Amniotic epithelial cell (primary cell): ENCODE data around the gene SULF2.

Experiments
- DNase-seq: peaks from one replicate; pipeline ENCODE4 v3.0.0-alpha.2; 2010; ENCODE audit warnings: low read depth

The SULF2 gene

DNA sequence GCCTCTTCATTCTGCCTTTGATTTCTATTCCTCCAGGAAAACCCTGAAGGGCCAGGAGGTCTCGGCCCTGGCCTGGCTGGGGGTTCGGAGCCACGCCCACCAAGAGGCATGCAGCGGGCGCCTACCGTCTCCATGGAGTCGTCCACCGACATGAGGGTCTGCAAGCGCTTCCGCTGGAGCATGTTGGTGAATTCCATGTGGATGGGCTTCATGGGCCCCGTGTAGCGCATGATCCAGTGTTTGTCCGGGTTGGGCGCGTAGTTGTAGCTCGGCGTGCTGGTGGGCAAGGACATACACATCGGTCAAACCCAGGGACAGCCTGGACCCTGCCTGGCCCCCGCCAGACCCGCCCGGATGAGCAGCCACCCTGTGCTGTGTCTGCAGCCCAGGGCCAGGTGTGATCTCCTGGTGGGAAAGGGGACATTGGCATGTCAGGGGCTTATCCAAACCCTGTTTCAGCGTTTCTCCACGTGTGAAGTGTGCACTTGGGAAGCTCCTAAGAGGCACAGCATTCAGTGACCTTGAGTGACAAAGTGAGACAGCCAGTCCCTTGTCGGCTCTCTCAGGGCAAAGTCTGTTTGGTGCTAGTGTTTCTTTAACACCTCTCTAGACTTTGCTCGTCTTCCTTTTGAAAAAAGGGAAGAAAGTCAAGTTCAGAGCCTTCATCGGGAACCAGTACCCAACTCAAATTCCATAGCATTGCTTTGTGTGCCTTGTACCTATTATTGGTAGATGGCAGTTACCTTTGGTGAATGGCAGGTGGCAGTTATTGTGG lies 100.8 kb downstream of the SULF2 start:
- DNase-seq: no peak

DNA sequence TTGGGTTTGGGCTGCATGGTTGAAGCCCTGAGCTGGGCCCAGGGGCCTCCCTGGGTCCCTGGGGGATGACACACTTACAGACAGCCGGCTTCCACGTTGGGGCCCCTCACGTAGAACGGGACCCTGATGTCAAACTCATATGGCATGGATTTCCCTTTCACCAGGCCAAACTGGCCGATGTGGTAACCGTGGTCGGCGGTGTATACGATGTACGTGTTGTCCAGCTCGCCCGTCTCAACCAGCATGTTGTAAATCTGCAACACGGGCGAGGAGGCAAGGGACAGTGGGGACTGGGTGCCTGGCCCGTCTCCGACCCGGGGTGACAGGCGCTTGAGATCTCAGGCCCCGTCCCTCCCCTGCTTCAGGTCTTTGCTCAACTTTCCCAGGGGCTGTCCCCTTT lies 102.4 kb downstream of the SULF2 start:
- DNase-seq: no peak

DNA sequence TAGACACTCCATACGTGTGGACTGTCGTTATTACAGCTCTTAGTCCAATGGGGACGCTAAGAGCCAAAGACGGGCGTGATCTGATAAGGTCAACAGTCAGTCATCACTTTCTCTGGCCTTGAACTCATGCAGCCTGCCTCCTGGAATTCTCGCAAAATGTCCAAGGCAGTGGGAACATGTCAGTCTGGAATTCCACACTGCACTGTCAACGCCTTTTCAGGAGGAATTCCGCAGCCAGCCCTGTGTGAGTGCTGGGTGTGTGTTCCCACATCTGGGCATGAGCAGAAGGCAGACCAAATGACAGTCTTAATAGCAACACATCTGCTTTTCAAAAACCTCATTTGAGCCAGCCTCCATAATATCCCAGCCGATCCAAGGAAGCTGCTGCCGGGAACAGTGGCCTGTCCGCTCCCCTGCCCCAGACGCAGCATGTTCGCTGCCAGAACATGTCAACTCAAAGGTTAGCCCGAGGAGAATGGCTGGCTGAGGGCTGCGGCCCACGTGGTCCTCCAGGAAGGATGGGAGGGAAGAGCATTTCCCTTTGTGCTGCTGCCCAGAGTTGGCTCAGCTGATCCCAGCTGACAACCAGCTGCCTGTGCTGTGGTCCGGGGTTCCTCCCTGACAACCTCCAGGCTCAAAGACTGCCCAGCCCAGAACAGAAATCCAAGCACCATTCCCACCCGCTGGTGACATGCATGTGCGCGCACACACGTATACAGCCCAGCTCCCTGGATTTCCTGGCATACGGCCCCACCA lies 103.1 kb downstream of the SULF2 start:
- DNase-seq: peak; percentile 56

DNA sequence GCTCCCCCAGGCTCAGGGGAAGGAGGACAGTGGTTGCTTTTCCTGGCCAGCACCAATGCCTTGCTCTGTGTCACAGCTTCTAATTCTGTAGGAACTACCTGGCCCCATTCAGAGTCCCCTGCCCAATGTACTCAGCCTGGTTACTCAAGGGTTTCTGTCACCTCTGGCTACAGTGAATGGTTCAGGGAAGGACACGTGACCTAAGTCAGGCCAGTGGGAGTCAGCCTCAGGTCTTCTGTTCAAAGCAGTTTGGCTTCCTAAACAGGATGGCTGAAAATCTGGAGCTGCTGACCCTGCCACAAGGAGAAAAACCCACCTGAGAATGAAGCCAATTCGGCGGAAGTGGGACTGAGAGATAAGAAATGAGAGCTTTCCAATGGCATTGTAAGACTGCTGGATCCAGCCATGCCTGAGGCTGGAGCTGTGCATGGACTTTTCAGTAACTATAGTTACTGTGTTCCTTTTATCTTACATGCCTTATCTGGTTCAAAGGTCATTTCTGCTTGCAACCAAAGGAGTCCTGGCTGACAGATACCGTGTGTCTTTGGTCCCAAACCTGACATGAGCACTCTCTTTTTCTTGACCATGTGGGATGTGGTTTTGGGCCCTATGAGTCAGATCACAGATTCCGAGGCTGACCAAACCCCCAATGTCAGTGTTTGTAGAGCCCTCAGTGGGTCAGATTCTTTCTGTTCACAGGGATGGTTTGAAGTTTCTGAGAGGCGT lies 104.3 kb downstream of the SULF2 start:
- DNase-seq: peak; percentile 43

DNA sequence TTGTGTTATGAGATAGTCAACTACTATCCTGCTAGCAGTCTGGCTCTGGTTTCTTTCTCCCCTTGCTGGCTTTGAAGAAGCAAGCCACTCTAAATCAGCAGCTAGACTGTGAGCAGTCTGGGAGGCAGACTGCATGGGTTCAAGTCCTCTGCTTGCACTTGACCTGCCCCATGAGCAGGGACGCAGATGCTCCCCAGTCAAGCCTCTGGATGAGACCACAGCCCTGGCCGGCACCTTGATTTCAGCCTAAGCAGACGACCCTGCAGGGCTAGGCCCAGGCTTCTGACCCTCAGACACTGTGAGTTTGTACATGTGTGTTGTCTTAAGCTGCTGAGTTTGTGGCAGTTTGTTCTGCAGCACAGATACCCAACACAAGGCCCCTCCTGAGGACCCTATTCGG lies 105.8 kb downstream of the SULF2 start:
- DNase-seq: no peak

DNA sequence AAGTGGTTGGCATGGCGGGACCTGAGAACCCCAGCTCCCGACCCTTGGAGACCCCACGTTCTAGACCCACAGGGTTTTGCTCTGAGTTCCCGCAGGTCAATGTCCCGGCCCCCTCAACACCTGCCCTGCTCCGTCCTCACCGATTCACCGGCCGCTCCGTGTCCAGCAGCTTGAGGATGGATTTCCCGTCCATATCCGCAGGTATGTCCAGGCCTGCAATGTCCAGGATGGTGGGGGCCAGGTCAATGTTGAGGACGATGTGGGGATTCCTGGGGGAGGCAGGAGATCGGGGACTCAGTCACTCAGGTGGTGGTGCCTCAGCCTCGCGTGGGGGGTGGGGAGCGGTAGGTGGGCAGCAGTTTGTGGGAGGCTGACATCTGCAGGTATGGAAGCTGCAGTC lies 106.7 kb downstream of the SULF2 start:
- no peak for DNase-seq

DNA sequence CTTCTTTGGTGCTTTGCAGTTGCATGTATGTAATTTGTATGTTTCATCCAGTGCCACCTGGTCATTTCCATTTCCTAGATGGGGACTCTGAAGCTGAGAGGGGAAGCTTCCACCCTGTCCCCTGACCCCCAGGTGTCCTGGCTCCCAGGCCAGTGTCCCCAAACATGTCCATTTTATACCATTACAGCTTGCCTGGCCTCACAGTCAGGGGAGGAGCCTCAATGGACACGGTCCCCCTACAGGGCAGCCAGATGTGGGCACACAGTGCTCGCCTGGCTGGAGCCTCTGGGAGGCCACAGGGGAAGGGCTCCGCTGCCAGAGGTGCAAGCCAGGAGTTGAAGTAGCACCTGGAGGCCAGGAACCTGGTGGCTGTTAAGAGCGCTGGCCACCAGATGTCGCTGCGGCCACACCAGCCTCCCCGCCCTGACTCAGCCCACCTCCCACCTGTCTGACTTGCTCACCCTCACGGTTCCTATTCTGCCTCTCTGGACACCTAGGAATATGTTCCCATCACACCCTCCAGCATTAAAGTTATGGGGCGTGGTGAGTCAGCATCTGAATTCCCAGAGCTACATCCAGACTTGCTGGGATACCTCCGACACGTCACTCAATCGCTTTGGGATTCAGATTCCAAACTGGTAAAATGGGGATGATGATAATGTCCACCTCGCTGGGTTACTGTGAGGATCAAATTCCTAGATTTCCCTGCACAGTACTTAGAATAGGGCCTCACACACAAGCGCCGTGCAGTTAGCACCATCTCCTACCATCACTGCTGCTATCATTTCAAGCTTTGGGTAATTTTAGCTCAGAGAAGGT lies 107.4 kb downstream of the SULF2 start:
- DNase-seq: peak; percentile 34

DNA sequence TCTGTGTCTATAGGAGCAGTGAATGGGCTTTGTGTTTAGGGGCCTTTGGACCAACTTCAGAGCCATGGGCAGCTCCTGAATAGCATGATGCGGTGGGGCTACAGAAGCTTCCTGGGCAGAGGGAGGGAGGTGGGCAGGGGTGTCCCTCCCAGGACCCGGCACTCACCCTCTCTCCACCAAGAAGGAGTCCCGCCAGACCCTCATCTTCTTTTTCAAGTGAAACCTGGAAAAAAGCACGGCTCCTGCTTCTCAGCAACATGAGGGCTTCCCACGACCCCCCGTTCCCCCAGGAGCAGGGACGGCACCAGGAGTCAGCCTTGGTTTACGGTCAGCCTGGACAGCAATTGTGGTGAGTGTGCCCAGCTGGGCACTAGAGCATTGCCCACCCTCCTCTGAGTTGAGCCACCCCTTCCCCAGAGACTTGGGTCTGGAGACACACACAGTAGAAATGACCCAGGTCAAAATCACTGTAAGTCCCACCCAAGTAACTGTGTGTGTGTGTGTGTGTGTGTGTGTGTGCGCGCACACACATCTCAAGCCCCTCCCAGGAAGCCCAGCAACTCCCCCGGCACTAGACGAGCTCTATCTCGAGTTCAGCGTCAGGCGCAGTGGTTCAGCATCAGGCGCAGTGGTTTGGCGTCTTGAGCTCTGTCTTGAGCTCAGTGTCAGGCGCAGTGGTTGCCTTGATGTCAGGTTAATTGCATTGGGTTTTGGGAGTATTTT lies 108.2 kb downstream of the SULF2 start:
- DNase-seq: no peak

DNA sequence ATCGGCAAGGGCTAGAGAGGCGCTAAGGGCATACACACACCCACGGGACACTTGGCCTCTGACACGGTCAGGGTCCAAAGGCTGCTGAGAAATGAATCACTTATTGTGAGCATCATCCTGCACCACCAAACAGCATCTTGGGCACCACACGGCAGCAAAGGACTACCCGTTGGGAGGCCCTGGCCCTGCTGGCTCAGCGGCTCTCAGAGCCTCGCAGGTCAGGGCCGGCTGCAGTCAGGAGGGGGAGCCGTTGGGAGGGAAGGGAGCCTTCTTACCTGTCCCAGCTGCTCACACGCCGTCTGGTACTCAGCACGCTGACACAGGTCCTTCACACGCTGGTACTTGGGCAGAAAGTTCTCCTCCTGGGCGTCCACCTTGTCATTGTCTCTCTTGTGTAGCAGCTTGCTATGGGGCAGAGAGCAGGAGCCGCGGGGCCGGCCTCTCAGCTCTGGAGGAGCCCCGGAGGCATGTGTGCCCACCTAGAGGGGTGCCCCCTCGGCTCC lies 109.0 kb downstream of the SULF2 start:
- no peak for DNase-seq

DNA sequence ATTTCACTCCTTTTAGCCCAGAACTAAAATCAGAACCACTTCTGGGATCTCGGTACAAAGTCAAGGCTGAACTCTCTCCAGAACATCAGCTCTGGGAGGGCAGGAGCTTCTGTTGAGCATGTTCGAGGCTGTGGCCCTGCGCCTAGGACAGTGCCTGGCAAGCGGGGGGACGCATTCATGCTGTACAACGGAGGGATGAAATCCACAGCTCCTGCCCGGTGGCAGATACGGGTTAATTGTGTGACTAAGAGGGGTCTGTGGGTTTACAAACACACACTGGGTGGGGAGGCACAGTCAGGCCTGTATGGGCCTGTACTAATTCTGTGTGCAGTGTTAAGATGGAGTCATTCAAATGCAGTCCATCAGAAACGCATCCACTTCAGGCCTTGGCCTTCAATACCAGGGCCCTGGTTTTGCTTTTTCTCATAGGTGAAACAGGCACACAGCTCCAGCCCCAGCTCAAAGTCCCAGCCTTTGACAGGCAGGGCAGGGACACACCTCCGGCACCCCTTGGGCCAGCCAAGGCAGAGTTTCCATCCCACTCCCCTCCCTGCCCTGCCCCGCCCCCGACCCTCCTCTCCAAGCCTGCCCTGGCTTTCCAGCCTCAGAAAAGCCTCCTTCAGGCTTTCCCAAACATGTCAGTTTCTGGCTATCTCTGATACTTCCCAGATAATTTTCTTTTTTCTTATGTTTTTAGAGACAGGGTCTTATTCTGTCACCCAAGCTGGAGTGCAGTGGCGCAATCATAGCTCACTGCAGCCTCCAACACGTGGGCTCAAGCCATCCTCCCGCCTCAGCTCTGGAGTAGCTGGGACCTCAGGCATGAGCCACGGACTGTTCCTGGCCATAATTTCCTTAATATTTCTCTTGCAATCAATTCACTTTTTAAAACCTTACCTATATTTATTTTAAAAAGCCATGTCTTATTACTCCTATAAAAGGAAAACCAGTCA lies 109.8 kb downstream of the SULF2 start:
- no peak for DNase-seq

DNA sequence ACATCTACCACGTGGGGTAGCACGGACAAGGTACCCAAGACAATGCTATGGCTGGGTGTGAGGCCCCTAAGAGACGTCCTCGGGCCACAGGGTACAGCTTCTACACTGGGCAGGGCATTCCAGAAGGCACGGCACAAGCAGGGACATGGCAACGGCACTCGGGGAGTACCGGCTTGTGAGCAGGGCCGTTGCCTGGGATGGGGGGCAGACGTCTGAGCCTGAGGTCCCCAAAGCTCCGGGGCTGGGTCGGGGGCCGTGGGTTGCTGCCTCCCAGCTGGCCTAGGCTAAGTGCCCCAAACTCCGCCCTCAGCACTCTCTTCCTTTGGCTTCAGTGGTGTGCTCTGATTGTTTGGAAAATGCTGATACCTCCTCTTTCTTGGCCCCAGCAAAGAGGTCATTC lies 110.6 kb downstream of the SULF2 start:
- no peak for DNase-seq

DNA sequence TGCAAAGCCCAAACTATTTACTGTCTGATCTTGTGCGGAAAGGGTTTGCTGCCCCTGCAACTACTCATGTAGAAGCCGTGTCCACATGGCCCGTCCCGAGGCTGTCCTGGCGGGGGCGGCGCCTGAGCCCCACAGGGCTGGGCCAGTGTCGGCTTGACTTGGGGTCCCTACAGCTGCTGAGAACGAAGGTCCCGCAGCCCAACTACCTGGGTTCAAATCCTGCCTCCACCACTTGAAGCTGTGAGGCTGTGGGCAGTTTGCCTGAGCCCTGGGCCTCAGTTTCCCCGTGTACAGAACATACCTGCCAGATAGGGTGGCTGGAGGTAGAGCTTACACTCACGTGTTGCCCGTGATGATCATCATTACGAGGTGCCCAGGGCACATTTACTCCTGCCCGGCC lies 111.1 kb downstream of the SULF2 start:
- no peak for DNase-seq

DNA sequence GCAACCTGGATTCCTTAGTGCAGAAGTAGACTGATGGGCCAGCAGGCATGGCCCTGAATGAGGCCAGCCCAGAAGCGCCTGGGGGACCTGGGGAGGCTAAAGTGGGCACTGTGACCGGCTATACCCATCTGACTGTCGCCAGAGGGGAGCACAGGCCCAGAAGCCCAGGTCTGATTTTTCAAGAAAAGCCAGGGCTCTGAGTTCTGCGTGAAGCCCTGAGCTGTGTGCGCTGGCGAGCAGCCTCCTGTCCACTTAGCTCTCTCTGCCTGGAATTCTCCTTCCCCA lies 111.7 kb downstream of the SULF2 start:
- DNase-seq: no peak

DNA sequence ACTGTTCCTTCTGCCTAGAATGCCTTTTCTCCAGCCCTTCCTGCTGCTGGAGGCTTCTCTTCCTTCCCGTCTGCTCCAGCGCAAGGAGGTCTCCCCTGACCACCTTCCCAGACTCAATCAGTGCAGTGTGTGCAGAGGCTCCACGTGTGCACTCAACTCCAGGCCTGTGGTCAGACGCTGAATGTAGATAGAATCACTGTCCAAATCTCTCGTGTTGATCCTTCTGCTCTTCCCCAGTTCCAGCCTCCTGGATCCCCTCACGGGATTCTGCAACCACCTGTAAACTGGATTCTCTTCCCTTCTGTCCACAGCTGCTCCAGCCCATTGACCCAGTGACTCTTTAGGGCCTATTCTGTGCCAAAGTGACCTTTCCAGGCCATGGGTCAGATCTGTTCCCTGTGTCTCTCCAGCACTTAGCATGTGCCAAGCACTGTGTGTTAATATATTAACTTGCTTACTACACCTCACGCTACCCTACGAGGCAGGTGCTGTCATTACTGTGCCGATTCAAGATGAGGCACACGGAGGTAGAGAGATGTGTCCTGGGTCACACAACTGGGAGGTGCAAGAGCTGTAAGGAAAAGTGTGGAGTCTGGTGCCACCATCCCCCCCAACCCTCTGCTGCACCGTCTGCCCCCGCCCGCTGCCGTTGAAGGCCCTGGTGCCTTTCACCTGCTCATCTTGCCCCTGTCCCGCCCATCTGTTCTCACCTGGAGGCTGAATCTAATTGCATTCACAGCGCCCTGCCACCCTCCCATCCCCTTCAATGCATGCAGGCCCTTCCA lies 112.2 kb downstream of the SULF2 start:
- no peak for DNase-seq

DNA sequence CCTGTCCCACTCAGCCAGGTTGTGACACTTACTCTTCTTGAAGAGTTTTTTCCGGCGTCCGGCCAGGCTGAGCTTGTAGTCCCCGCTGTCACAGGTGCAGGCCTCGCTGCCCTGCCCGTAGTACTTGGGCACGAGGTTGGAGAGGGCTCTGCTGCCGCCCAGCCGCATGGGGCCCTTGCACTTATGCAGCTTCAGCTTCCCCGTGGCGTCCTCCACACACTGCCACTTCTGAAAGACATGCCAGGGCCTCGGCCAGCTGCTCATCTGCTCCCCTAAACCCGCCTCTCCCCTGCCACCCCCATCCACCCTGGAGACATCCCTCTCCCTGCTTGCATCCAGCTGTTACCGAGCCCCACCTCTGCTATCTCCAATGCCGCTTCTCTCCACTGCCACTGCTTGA lies 113.1 kb downstream of the SULF2 start:
- no peak for DNase-seq

DNA sequence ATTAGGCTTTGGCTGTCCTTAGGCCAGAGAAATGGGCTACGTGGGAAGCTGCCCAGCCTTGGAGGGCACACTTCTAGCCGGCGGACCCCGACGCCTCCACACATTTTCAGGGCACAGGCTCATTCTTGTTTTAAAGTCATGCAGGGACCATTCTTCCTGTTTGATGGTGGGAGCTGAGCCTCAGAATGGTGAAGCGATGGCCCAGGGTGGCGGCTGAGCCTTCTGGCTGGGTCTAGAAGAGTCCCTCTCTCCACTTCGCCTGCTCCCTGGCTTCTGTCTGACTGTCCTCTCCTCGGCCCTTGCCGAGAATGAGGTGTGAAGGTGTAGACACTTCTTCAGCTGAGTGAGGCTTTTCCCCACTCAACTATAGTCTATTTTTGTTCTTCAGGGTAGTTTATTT lies 114.4 kb downstream of the SULF2 start:
- no peak for DNase-seq

DNA sequence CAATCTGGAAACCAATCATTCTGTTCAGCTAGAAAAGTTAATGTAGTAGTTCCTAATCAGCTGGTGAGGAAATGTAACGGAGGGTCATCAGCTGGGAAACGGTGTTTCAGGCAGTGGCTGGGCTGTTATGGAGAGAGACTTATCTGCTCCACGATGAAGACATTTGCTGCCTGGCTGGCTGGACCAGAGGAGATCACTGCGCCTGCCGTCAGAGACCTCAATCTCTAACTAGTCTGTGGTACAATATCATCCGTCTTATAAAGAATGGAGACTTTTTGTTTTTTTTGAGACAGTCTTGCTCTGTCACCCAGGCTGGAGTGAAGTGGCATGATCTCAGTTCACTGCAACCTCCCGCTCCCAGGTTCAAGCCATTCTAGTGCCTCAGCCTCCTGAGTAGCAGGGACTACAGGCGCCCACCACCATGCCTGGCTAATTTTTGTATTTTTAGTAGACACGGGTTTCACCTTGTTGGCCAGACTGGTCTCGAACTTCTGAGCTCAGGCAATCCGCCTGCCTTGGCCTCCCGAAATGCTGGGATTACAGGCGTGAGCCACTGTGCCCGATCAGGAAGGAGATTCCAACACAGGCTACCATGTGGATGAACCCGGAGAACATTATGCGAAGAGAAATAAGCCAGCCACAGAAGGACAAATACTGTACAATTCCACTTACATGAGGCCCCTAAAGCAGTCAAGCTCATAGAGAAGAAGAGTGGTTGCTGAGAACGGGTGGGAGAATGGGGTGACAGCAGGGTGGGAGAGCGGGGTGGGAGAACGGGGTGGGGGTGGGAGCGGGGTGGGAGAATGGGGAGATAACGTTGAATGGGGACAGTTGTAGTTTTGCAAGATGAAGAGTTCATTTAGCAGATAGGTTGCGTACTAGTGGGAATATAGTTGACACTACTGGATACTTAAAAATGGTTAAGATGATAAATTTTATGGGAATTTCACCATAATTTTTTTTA lies 115.1 kb downstream of the SULF2 start:
- no peak for DNase-seq

DNA sequence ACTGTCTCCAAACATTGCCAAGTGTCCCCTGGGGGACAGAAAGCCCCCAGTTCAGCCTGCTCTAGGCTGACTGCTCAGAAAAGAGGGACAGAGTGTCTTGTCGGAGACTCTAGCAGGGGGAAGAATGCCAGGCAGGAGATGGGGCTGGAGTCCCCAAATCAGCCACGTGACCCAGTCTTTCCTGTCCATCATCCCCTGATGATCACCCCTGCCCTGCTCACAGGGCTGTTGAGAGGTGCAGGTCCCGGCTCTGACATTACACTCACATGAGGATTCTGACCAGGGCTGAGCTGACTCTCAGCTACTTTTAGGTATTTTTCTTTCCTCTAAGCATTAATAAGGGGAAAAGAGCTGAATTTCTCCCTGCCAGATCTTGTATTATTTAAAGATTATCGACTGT lies 115.8 kb downstream of the SULF2 start:
- no peak for DNase-seq

DNA sequence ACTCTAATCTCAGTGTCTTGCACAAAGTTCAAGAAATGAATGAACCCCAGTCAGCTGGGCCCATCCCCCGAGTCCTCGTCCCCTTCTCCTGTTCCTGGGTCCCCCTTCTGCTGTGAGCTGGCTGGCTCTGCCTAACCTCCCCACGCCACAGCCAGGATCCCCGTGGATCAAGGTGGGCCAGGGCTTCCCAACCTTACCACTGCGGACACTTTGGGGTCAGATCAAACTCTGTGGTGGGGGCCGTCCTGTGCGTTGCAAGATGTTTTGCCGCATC lies 116.2 kb downstream of the SULF2 start:
- DNase-seq: no peak
